Measurements from ENCODE around the gene RAB35.

The RAB35 gene

GRCh38 chr12:120116441-120116791 is at the start of gene RAB35:
TSS of gene RAB35 (minus strand) at chr12:120116753. CDS start at chr12:120116650, 103 bp downstream.
- DNase-seq, result no peak

- DNase-seq, result no peak
Measured at GRCh38 chr12:120164293-120164692, 47.7 kb upstream of the RAB35 start.

GRCh38 chr12:120162763-120163162 is 46.2 kb upstream of the RAB35 start:
- DNase-seq, result no peak

GRCh38 chr12:120161852-120162251 is 45.3 kb upstream of the RAB35 start:
- no peak for DNase-seq

GRCh38 chr12:120159509-120160237 is 43.1 kb upstream of the RAB35 start:
- DNase-seq, result no peak

GRCh38 chr12:120158351-120158750 is 41.8 kb upstream of the RAB35 start:
- no peak for DNase-seq

GRCh38 chr12:120157678-120158077 is 41.1 kb upstream of the RAB35 start:
- DNase-seq, result no peak

- DNase-seq, result no peak
Measured at GRCh38 chr12:120156315-120157259, 40.0 kb upstream of the RAB35 start.

GRCh38 chr12:120155072-120155471 is 38.5 kb upstream of the RAB35 start:
- no peak for DNase-seq

GRCh38 chr12:120150919-120151525 is 34.5 kb upstream of the RAB35 start:
- DNase-seq, result no peak

GRCh38 chr12:120148011-120148410 is 31.5 kb upstream of the RAB35 start:
- no peak for DNase-seq

- DNase-seq, result no peak
Measured at GRCh38 chr12:120145164-120145563, 28.6 kb upstream of the RAB35 start.

- no peak for DNase-seq
Measured at GRCh38 chr12:120144215-120144614, 27.7 kb upstream of the RAB35 start.

- no peak for DNase-seq
Measured at GRCh38 chr12:120142231-120142877, 25.8 kb upstream of the RAB35 start.

GRCh38 chr12:120141336-120141735 is 24.8 kb upstream of the RAB35 start:
- no peak for DNase-seq

GRCh38 chr12:120140603-120141002 is 24.1 kb upstream of the RAB35 start:
- no peak for DNase-seq

GRCh38 chr12:120139958-120140357 is 23.4 kb upstream of the RAB35 start:
- DNase-seq, result no peak

- no peak for DNase-seq
Measured at GRCh38 chr12:120138366-120138765, 21.8 kb upstream of the RAB35 start.

GRCh38 chr12:120137833-120138232 is 21.3 kb upstream of the RAB35 start:
- no peak for DNase-seq

GRCh38 chr12:120136093-120136770 is 19.7 kb upstream of the RAB35 start:
- DNase-seq, result no peak

- DNase-seq, result no peak
Measured at GRCh38 chr12:120134307-120134980, 17.9 kb upstream of the RAB35 start.

GRCh38 chr12:120132863-120133385 is 16.4 kb upstream of the RAB35 start:
- no peak for DNase-seq

All from CD4-positive, alpha-beta T cell treated with Interferon alpha-2 for 1 hour (primary cell).